Esophagus squamous epithelium (tissue), 5 donors: Measurements from ENCODE around the gene TGFB1. TPM values are rescaled to one million over a fixed set of nuclear protein-coding genes. Genes with fewer than 3 reads are reported as not detected.

Experiments used
- DNase-seq: peaks from one replicate; lab custom pipeline; 2025; lab: John Stamatoyannopoulos, UW
- H3K27ac ChIP-seq, 4 donors: fragments of 200-600 bp; sonication (generic); one replicate each; pipeline ENCODE4 v1.5.1; 2016 to 2019; ENCODE audit warnings: mild to moderate bottlenecking in 1 of 4
- H3K27me3 ChIP-seq, 4 donors: fragments of 200-600 bp; sonication (generic); 1 replicate in 3 of 4; 2 replicates in 1 of 4; pipeline versions ENCODE4 v1.5.1 to v1.6.0; 2017 to 2021; ENCODE audit warnings: antibody characterized with exemption in 1 of 4
- H3K36me3 ChIP-seq, 3 donors: fragments of 200-600 bp; sonication (generic); one replicate each; pipeline ENCODE4 v1.5.1; 2016 to 2019
- H3K4me1 ChIP-seq, 3 donors: fragments of 200-600 bp; sonication (generic); one replicate each; pipeline ENCODE4 v1.5.1; 2017 to 2019
- H3K4me3 ChIP-seq, 4 donors: fragments of 200-600 bp; sonication (generic); 1 replicate in 3 of 4; 2 replicates in 1 of 4; pipeline ENCODE4 v1.5.1; 2016 to 2019; ENCODE audit warnings: mild to moderate bottlenecking in 2 of 4, moderate library complexity in 1 of 4
- H3K9me3 ChIP-seq, 3 donors: fragments of 200-600 bp; sonication (generic); one replicate each; pipeline ENCODE4 v1.5.1; 2016 to 2019
- POLR2A ChIP-seq, 4 donors: fragments of 450-650 bp; IDR thresholded peaks; one replicate each; pipeline ENCODE4 v1.6.1; 2017; ENCODE audit warnings: antibody characterized with exemption in 4 of 4, mild to moderate bottlenecking in 4 of 4, moderate library complexity in 3 of 4
- WGBS, 2 donors: methylation state at CpG; one replicate each; pipeline ENCODE4 v1.1.5; 2018; 5-methylcytosine and 5-hydroxymethylcytosine counted together
- intact Hi-C: fragments of 100-400 bp; cut with DNase I; formaldehyde crosslinking; loops from one replicate; pipeline ENCODE4 v1.15.0; 2022
- total RNA-seq, 4 donors: library from RNA; depleted of rRNA; stranded (reverse); fragments of >200 nt; gene quantifications; one replicate each; pipeline ENCODE4 v1.1.0, GENCODE V29; 2016
- TF ChIP-seq, protein P1 (sequence below), 6 experiments: fragments of 450-650 bp in 4 of 6; fragments of 200-600 bp in 2 of 6; sonication (generic) in 2 of 6; IDR thresholded peaks; one replicate each; pipeline ENCODE4 v1.5.1; 2016 to 2019; ENCODE audit warnings: antibody characterized with exemption in 6 of 6, mild to moderate bottlenecking in 4 of 6, moderate library complexity in 4 of 6
- donor health status: DM: yes; HTN: yes; CAD: no.

Gene TGFB1
- 10 to 100 TPM; 13.6 to 36.2 (median 31.9) TPM for total RNA-seq

DNA sequence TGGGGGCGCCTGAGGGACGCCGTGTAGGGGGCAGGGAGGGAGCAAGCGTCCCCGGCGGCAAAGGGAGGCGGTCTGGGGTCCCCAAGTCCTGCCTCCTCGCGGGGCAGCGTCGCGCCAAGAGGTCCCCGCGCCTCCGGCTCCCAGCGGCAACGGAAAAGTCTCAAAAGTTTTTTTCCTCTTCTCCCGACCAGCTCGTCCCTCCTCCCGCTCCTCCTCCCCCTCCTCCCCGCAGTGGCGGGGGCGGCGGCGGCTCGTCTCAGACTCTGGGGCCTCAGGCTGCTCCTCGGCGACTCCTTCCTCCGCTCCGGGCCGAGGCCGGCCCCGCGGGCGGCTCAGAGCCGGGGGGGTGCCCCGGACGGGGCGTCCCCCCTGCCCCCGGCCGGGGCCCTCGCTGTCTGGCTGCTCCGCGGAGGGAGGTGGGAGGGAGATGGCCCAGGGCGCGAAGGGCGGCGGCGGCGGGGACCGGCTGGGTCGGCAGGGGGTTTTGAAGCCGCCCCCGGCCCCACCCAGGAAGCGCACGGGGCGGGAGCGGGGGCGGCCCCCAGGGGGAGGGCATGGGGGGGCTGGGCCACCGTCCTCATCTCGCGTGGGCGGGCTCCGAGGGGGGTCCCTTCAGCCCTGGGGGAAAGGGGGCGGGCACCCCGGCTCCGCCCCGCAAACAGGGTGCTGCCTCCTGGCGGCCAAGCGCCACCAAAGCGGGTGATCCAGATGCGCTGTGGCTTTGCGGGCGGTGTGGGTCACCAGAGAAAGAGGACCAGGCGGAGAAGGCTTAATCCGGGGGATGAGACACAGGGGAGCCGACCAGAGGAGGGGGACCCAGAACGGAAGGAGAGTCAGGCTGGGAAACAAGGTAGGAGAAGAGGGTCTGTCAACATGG is at the start of gene TGFB1:
TGFB1 (minus strand) TSS at position 457 of the 877 bp plus-strand sequence. CDS start 878 bp downstream, outside the sequence.
- Histone ChIP-seq H3K27ac (peak within 1 kb of the TSS; percentile 82 to 95 (median 92)), H3K36me3 (no peaks in the 10 kb centered on the region), H3K9me3 (no peaks in the 10 kb centered on the region), H3K4me1 (peaks cover 14 to 81% (median 17%) of the 10 kb centered on the region in 3 donors), H3K27me3 (no peaks in the 10 kb centered on the region), H3K4me3 (peak within 1 kb of the TSS; percentile 75 to 90 (median 79))
- peak in 2 of 4 donors; percentile 69 to 75 for TF ChIP-seq POLR2A (IDR thresholded peaks at IDR 0.05)
- TF ChIP-seq, protein P1, sequence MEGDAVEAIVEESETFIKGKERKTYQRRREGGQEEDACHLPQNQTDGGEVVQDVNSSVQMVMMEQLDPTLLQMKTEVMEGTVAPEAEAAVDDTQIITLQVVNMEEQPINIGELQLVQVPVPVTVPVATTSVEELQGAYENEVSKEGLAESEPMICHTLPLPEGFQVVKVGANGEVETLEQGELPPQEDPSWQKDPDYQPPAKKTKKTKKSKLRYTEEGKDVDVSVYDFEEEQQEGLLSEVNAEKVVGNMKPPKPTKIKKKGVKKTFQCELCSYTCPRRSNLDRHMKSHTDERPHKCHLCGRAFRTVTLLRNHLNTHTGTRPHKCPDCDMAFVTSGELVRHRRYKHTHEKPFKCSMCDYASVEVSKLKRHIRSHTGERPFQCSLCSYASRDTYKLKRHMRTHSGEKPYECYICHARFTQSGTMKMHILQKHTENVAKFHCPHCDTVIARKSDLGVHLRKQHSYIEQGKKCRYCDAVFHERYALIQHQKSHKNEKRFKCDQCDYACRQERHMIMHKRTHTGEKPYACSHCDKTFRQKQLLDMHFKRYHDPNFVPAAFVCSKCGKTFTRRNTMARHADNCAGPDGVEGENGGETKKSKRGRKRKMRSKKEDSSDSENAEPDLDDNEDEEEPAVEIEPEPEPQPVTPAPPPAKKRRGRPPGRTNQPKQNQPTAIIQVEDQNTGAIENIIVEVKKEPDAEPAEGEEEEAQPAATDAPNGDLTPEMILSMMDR (IDR thresholded peaks at IDR 0.05) = peak; percentile 83 to 90 (median 87)
- 1 to 8% methylated on average over 4 to 30 of the region's 78 CpGs for WGBS, 2 donors
- intact Hi-C loops = no loop called here
- DNase-seq = peak; percentile 55

DNA sequence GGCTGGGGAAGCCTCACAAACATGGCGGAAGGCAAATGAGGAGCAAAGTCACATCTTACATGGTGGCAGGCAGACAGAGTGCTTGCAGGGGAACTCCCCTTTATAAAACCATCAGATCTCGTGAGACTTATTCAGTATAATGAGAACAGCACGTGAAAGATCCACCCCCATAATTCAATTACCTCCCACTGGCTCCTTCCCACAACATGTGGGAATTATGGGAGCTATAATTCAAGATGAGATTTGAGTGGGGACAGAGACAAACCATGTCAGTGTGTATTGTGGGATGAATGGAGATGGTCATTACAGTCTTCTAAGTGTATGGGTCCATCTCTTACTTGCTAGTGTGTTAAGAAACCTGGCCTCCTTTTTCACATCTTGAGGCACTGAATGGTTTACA is 48.3 kb upstream of the TGFB1 start:
- TF ChIP-seq, protein P1 (IDR thresholded peaks at IDR 0.05) = no peak
- no peak for TF ChIP-seq POLR2A (IDR thresholded peaks at IDR 0.05)
- no peak for DNase-seq
- H3K36me3 ChIP-seq = peaks cover 0 to 35% (median 0%) of the 10 kb centered on the region in 3 donors
- no peaks in the 10 kb centered on the region for H3K27me3 ChIP-seq
- H3K9me3 ChIP-seq = no peaks in the 10 kb centered on the region
- 61 to 77% methylated on average over 3 of the region's 3 CpGs for WGBS, 2 donors
- H3K4me1 ChIP-seq = peaks cover 27 to 90% (median 41%) of the 10 kb centered on the region in 3 donors
- intact Hi-C loops = no loop called here
- H3K27ac ChIP-seq = peak overlapping the region; percentile 68 to 96 (median 74)
- no peak overlapping the region for H3K4me3 ChIP-seq

DNA sequence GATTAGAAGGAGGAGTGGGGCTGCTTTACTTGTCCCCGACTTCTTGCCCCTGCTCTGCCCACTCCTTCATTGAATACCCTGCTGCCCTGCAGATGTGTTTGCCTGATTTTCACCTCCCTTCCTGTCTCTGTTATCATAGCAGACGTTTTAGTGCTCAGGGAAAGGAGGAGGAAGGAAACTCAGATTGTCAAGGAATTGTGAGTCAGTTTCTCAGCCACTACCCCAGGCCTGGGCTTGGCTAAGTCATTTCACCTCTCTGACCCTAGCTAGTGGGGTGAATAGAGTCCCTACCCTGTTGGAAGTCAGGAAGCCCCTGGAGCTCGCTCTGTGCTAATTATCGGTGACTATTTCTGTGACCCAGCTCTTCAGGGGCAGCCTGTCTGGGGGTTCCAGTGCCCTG is 47.8 kb upstream of the TGFB1 start:
- intact Hi-C loops = no loop called here
- TF ChIP-seq, protein P1 (IDR thresholded peaks at IDR 0.05) = no peak
- no peak for TF ChIP-seq POLR2A (IDR thresholded peaks at IDR 0.05)
- H3K27me3 ChIP-seq = no peaks in the 10 kb centered on the region
- 66 to 73% methylated on average over 3 to 4 of the region's 4 CpGs for WGBS, 2 donors
- no peak for DNase-seq
- H3K4me3 ChIP-seq = no peak overlapping the region
- H3K4me1 ChIP-seq = peaks cover 26 to 90% (median 45%) of the 10 kb centered on the region in 3 donors
- no peaks in the 10 kb centered on the region for H3K9me3 ChIP-seq
- H3K36me3 ChIP-seq = peaks cover 0 to 35% (median 0%) of the 10 kb centered on the region in 3 donors
- peak overlapping the region; percentile 68 to 96 (median 74) for H3K27ac ChIP-seq

DNA sequence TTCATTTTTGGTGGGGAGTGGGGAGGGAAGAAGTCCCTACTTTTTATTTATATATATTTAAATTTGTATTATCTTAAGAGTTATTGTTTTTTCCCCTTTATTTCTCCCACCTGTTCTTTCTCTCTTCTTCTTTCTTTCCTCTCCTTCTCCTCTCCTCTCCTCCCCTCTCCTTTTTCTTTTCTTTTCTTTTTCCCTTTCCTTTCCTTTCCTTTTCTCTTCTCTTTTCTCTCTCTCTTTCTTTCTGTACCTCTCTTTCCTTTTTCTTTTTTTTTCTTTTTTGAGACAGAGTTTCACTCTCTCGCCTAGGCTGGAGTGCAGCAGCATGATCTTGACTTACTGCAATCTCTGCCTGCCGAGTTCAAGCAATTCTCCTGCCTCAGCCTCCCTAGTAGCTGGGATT is 45.8 kb upstream of the TGFB1 start:
- 85 to 93% methylated on average over 2 of the region's 2 CpGs for WGBS, 2 donors
- Histone ChIP-seq H3K27ac (peak overlapping the region in 2 of 4 donors; percentile 96 to 100), H3K4me3 (peak overlapping the region in 2 of 4 donors; percentile 83 to 100), H3K9me3 (no peaks in the 10 kb centered on the region), H3K36me3 (peaks cover 0 to 35% (median 0%) of the 10 kb centered on the region in 3 donors), H3K27me3 (no peaks in the 10 kb centered on the region), H3K4me1 (peaks cover 18 to 86% (median 37%) of the 10 kb centered on the region in 3 donors)
- no peak for DNase-seq
- intact Hi-C loops = no loop called here
- TF ChIP-seq, protein P1 (IDR thresholded peaks at IDR 0.05) = no peak
- TF ChIP-seq POLR2A (IDR thresholded peaks at IDR 0.05) = no peak

DNA sequence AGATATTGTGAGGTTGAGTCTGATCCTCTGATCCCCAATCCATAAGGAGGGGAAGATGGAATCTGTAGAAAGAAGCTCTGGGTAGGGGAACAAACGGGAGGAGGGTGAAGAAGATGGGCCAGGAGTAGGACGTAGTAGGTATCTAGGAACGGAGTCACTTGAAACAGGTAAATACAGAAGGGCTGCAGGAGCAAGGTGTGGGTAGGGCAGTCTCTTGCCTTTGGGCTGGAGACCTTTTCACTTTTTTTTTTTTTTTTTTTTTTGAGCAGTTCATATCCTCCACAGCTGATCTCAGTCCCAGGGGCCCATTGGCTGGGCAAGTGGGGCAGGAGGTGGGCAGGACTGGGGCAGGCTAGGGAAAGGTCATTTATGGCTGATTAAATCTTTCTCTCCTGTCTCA is 45.4 kb upstream of the TGFB1 start:
- H3K27me3 ChIP-seq = no peaks in the 10 kb centered on the region
- H3K9me3 ChIP-seq = no peaks in the 10 kb centered on the region
- intact Hi-C loops = no loop called here
- peaks cover 0 to 35% (median 0%) of the 10 kb centered on the region in 3 donors for H3K36me3 ChIP-seq
- peak overlapping the region in 3 of 4 donors; percentile 96 to 100 (median 96) for H3K27ac ChIP-seq
- no peak for DNase-seq
- peak overlapping the region; percentile 83 to 100 (median 86) for H3K4me3 ChIP-seq
- H3K4me1 ChIP-seq = peaks cover 18 to 82% (median 37%) of the 10 kb centered on the region in 3 donors
- 75 to 88% methylated on average over 3 of the region's 3 CpGs for WGBS, 2 donors
- TF ChIP-seq, protein P1 (IDR thresholded peaks at IDR 0.05) = no peak
- no peak for TF ChIP-seq POLR2A (IDR thresholded peaks at IDR 0.05)
